HEK293T (cell line): Measurements from ENCODE around the gene PIP4K2B.

ENCODE experiments used
- ARNT ChIP-seq: fragments of 450-650 bp; IDR thresholded peaks from 2 replicates; pipeline ENCODE4 v1.6.1; 2017; ENCODE audit warnings: mild to moderate bottlenecking
- BHLHE40 ChIP-seq: fragments of 450-650 bp; IDR thresholded peaks from 2 replicates; pipeline ENCODE4 v1.6.1; 2016; ENCODE audit warnings: mild to moderate bottlenecking, moderate library complexity, borderline replicate concordance
- CTBP1 ChIP-seq: fragments of 450-650 bp; IDR thresholded peaks from 2 replicates; pipeline ENCODE4 v1.6.1; 2016; ENCODE audit warnings: borderline replicate concordance
- ELF4 ChIP-seq: fragments of 450-650 bp; IDR thresholded peaks from 2 replicates; pipeline ENCODE4 v1.6.1; 2017; ENCODE audit warnings: antibody characterized with exemption
- FOXA1 ChIP-seq: fragments of 450-650 bp; IDR thresholded peaks from 2 replicates; pipeline ENCODE4 v1.6.1; 2016; ENCODE audit warnings: mild to moderate bottlenecking
- FOXM1 ChIP-seq: fragments of 450-650 bp; IDR thresholded peaks from 2 replicates; pipeline ENCODE4 v1.6.1; 2017; ENCODE audit warnings: mild to moderate bottlenecking, borderline replicate concordance
- HDGF ChIP-seq: fragments of 450-650 bp; IDR thresholded peaks from 2 replicates; pipeline ENCODE4 v1.6.1; 2017; ENCODE audit warnings: antibody characterized with exemption, borderline replicate concordance
- L3MBTL2 ChIP-seq: fragments of 450-650 bp; conservative IDR thresholded peaks from 2 replicates; pipeline ENCODE4 v1.6.1; 2016; ENCODE audit warnings: mild to moderate bottlenecking
- LEF1 ChIP-seq: fragments of 450-650 bp; IDR thresholded peaks from 2 replicates; pipeline ENCODE4 v1.6.1; 2017; ENCODE audit warnings: mild to moderate bottlenecking, borderline replicate concordance
- SP1 ChIP-seq: fragments of 450-650 bp; IDR thresholded peaks from 2 replicates; pipeline ENCODE4 v1.6.1; 2017
- TARDBP ChIP-seq: fragments of 450-650 bp; IDR thresholded peaks from 2 replicates; pipeline ENCODE4 v1.6.1; 2016
- ZNF384 ChIP-seq: fragments of 450-650 bp; IDR thresholded peaks from 2 replicates; pipeline ENCODE4 v1.6.1; 2016
- TF ChIP-seq, protein P1 (sequence below): fragments of 450-650 bp; IDR thresholded peaks from 2 replicates; pipeline ENCODE4 v1.6.1; 2016

DNA sequence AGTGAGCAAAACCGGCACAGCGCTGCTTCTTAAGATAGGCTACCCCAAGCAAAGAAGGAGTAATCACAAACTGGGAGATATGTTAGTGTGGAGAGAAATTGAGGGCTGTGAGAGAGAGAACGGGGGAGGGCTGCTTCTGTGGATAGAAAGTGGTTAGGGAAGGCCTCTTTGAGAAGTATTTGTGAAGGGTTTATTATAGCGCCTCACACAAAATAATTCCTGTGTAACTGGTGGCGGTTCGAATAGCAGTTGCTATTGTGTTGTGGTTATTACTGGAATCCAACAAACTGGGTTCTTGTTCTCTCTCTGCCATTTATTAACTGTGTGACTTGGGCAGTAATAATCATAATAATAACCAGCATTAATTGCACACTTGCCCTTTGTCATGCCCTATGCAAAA is 78.4 kb downstream of the PIP4K2B start:
- TF ChIP-seq HDGF: no peak
- TF ChIP-seq FOXM1: no peak
- no peak for TF ChIP-seq ELF4
- no peak for TF ChIP-seq TARDBP
- TF ChIP-seq, protein P1, sequence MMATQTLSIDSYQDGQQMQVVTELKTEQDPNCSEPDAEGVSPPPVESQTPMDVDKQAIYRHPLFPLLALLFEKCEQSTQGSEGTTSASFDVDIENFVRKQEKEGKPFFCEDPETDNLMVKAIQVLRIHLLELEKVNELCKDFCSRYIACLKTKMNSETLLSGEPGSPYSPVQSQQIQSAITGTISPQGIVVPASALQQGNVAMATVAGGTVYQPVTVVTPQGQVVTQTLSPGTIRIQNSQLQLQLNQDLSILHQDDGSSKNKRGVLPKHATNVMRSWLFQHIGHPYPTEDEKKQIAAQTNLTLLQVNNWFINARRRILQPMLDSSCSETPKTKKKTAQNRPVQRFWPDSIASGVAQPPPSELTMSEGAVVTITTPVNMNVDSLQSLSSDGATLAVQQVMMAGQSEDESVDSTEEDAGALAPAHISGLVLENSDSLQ: no peak
- no peak for TF ChIP-seq ZNF384
- no peak for TF ChIP-seq BHLHE40
- no peak for TF ChIP-seq ARNT
- no peak for TF ChIP-seq LEF1
- no peak for TF ChIP-seq CTBP1
- no peak for TF ChIP-seq SP1
- TF ChIP-seq L3MBTL2: no peak
- TF ChIP-seq FOXA1: no peak
